GM12878 (cell line): ENCODE results near the gene ZNF544. TPM values are rescaled to one million over a fixed set of nuclear protein-coding genes. Genes with fewer than 3 reads are reported as not detected.
A peak's percentile ranks its signal among the peaks of the same experiment; 100 is the strongest.

Source experiments
- ATAC-seq: fragments of 200-7000 bp; cut with Tn5 transposase; 3 replicates; pipeline ENCODE4 v1.9.1; 2020; ENCODE audit warnings: mild to moderate bottlenecking, moderate library complexity
- BruUV-seq: library from RNA; stranded (reverse); fragments of 400-500 nt; replicated peaks from 2 replicates; lab custom pipeline; 2021; lab: Mats Ljungman, UMichigan
- CTCF ChIA-PET: fragments of 300-600 bp; sonication (Branson Sonifier 250); formaldehyde crosslinking; extraction: SDS; loops from one replicate; lab custom pipeline; 2021; ENCODE audit warnings: inconsistent platforms; lab: Yijun Ruan, JAX
- POLR2A ChIA-PET: fragments of 350-600 bp; formaldehyde crosslinking; extraction: SDS; loops from one replicate; lab custom pipeline; 2021; ENCODE audit warnings: inconsistent platforms; lab: Charles Lee
- RAD21 ChIA-PET: fragments of 300-600 bp; sonication (Branson Sonifier 250); formaldehyde crosslinking; loops from one replicate; lab custom pipeline; 2023; ENCODE audit warnings: antibody characterized with exemption; ENCODE audit not compliant: unreplicated experiment; lab: Charles Lee
- SMC1A ChIA-PET: fragments of 300-600 bp; sonication (Branson Sonifier 250); formaldehyde crosslinking; loops from one replicate; lab custom pipeline; 2023; ENCODE audit not compliant: unreplicated experiment, uncharacterized antibody; lab: Charles Lee
- DNase-seq: peaks from one replicate; pipeline ENCODE4 v3.0.0-alpha.2; 2011; ENCODE audit warnings: low read depth, low spot score
- FAIRE-seq: peaks from 3 replicates; lab custom pipeline; 2011; peaks lifted over from hg19 to GRCh38; lab: Jason Lieb, UNC
- H2AFZ ChIP-seq: 2 replicates; pipeline ENCODE4 v1.6.0; 2011; ENCODE audit warnings: low read depth, low read length, control low read depth; ENCODE audit not compliant: control insufficient read depth
- H3K27ac ChIP-seq: 2 replicates; pipeline ENCODE4 v1.5.1; 2011; ENCODE audit warnings: control low read depth; ENCODE audit not compliant: control insufficient read depth, insufficient read depth
- H3K27me3 ChIP-seq, 2 experiments: replicated peaks in 1 of 2; 2 replicates each; pipeline versions ENCODE4 v1.6.0 to v1.6.1; 2011; ENCODE audit warnings: low read length in 1 of 2; ENCODE audit not compliant: control insufficient read depth in 2 of 2, insufficient read depth in 2 of 2
- H3K36me3 ChIP-seq, 2 experiments: 2 replicates each; pipeline ENCODE4 v1.5.1; 2011; ENCODE audit warnings: low read length in 1 of 2; ENCODE audit not compliant: control insufficient read depth in 2 of 2, insufficient read depth in 2 of 2
- H3K4me1 ChIP-seq: 2 replicates; pipeline ENCODE4 v1.6.1; 2011; ENCODE audit warnings: mild to moderate bottlenecking, low read length, moderate library complexity, mixed read lengths; ENCODE audit not compliant: control insufficient read depth, insufficient read depth
- H3K4me2 ChIP-seq: 2 replicates; pipeline ENCODE4 v1.6.0; 2011; ENCODE audit warnings: control low read depth; ENCODE audit not compliant: control insufficient read depth, insufficient read depth
- H3K4me3 ChIP-seq: fragments of 200-600 bp; sonication (generic); 2 replicates; pipeline ENCODE4 v1.5.1; 2016
- H3K79me2 ChIP-seq: 2 replicates; pipeline ENCODE4 v1.6.0; 2011; ENCODE audit warnings: low read length; ENCODE audit not compliant: control insufficient read depth, insufficient read depth
- H3K9ac ChIP-seq: 2 replicates; pipeline ENCODE4 v1.8.0; 2011; ENCODE audit warnings: low read length, control low read depth, mixed read lengths; ENCODE audit not compliant: control insufficient read depth, insufficient read depth
- H3K9me3 ChIP-seq: replicated peaks from 3 replicates; pipeline ENCODE4 v1.5.1; 2011; ENCODE audit warnings: mild to moderate bottlenecking, low read length; ENCODE audit not compliant: control insufficient read depth, insufficient read depth
- H4K20me1 ChIP-seq: 2 replicates; pipeline ENCODE4 v1.6.0; 2011; ENCODE audit not compliant: control insufficient read depth, insufficient read depth
- CBFB ChIP-seq: IDR thresholded peaks from 2 replicates; pipeline ENCODE4 v1.6.1; 2016; ENCODE audit warnings: antibody characterized with exemption, low read depth
- CHD2 ChIP-seq: IDR thresholded peaks from 2 replicates; pipeline ENCODE4 v1.6.1; 2011; ENCODE audit warnings: low read depth, low read length, improper control_type of control experiment, borderline replicate concordance
- EZH2 ChIP-seq: IDR thresholded peaks from 2 replicates; pipeline ENCODE4 v1.6.1; 2012; ENCODE audit warnings: low read depth, mild to moderate bottlenecking, control low read depth, inconsistent platforms, low read length, borderline replicate concordance; ENCODE audit not compliant: control insufficient read depth
- GATAD2B ChIP-seq: fragments of 450-650 bp; conservative IDR thresholded peaks from 2 replicates; pipeline ENCODE4 v1.6.1; 2017; ENCODE audit warnings: low read depth, mild to moderate bottlenecking, moderate library complexity
- IKZF1 ChIP-seq: fragments of 450-650 bp; conservative IDR thresholded peaks from 2 replicates; pipeline ENCODE4 v1.6.1; 2017; ENCODE audit warnings: antibody characterized with exemption, mild to moderate bottlenecking
- LARP7 ChIP-seq: fragments of 450-650 bp; IDR thresholded peaks from 2 replicates; pipeline ENCODE4 v1.6.1; 2017; ENCODE audit warnings: mild to moderate bottlenecking
- MXI1 ChIP-seq: fragments of 150-350 bp; IDR thresholded peaks from 2 replicates; pipeline ENCODE4 v1.6.1; 2011; ENCODE audit warnings: low read depth, mild to moderate bottlenecking, inconsistent platforms, low read length, improper control_type of control experiment
- NBN ChIP-seq: fragments of 450-650 bp; IDR thresholded peaks from 2 replicates; pipeline ENCODE4 v1.6.1; 2016
- POLR2AphosphoS2 ChIP-seq: IDR thresholded peaks from 2 replicates; pipeline ENCODE4 v1.6.1; 2011; ENCODE audit warnings: low read depth, mild to moderate bottlenecking, low read length, improper control_type of control experiment, moderate library complexity
- SPI1 ChIP-seq: IDR thresholded peaks from 2 replicates; pipeline ENCODE4 v1.6.1; 2011; ENCODE audit warnings: low read depth, mild to moderate bottlenecking, low read length, moderate library complexity, borderline replicate concordance; ENCODE audit not compliant: insufficient read depth
- ZNF622 ChIP-seq: fragments of 450-650 bp; IDR thresholded peaks from 2 replicates; pipeline ENCODE4 v1.6.1; 2017; ENCODE audit warnings: mild to moderate bottlenecking, inconsistent platforms
- WGBS: methylation state at CpG from one replicate; pipeline ENCODE4 v1.1.6; 2016; ENCODE audit warnings: low lambda C conversion rate; ENCODE audit not compliant: insufficient replicate concordance, insufficient coverage; ENCODE audit errors: missing lambda C conversion rate; 5-methylcytosine and 5-hydroxymethylcytosine counted together
- in situ Hi-C: fragments of 300-500 bp; cut with MboI; formaldehyde crosslinking; loops from 9 replicates; pipeline ENCODE4 v1.14.3; 2018; ENCODE audit warnings: mixed read lengths
- intact Hi-C: fragments of 100-400 bp; cut with micrococcal nuclease; formaldehyde crosslinking; loops from one replicate; pipeline ENCODE4 v1.14.2; 2022; ENCODE audit not compliant: unreplicated experiment
- polyA plus RNA-seq, 11 experiments: library from polyadenylated mRNA; depleted of rRNA in 4 of 11; unstranded in 6 of 11; stranded (reverse) in 5 of 11; fragments of >200 nt; fragmentation: Nextera tagmentation in 4 of 11; fragmentation: Illumina TruSeq in 1 of 11; extraction: Ambion mirVana in 4 of 11; extraction: Trizol in 1 of 11; gene quantifications; 1 replicate in 1 of 11; 2 replicates in 10 of 11; pipeline versions ENCODE4 v1.2.1 to v1.2.3, GENCODE V29; 2011 to 2016; ENCODE audit warnings: inconsistent platforms in 2 of 11, missing spikeins in 2 of 11, low read depth in 1 of 11
- total RNA-seq, 4 experiments: library from RNA; depleted of rRNA in 3 of 4; stranded (reverse); fragments of >200 nt in 3 of 4; fragmentation: Illumina TruSeq in 1 of 4; extraction: Trizol in 1 of 4; gene quantifications; 2 replicates each; pipeline versions ENCODE4 v1.2.1 to v1.2.3, GENCODE V29; 2013 to 2021
- TF ChIP-seq, protein P1 (sequence below): fragments of 450-650 bp; IDR thresholded peaks from 2 replicates; pipeline ENCODE4 v1.6.1; 2017; ENCODE audit warnings: borderline replicate concordance
- TF ChIP-seq, protein P2 (sequence below): fragments of 450-650 bp; conservative IDR thresholded peaks from 2 replicates; pipeline ENCODE4 v1.6.1; 2017; ENCODE audit warnings: mild to moderate bottlenecking, moderate library complexity
- TF ChIP-seq, protein P3 (sequence below): IDR thresholded peaks from 2 replicates; pipeline ENCODE4 v1.6.1; 2012; ENCODE audit warnings: low read length, inconsistent platforms
- TF ChIP-seq, protein P4 (sequence below): IDR thresholded peaks from 2 replicates; pipeline ENCODE4 v1.6.1; 2012; ENCODE audit warnings: low read depth, low read length, improper control_type of control experiment

ZNF544 gene
- total and polyA plus RNA-seq, 10 of the 15 experiments (the other 5 are each of a cell fraction or from before 2014, with no cell fraction given), result 27.3 to 70.1 (median 42.6) TPM

DNA sequence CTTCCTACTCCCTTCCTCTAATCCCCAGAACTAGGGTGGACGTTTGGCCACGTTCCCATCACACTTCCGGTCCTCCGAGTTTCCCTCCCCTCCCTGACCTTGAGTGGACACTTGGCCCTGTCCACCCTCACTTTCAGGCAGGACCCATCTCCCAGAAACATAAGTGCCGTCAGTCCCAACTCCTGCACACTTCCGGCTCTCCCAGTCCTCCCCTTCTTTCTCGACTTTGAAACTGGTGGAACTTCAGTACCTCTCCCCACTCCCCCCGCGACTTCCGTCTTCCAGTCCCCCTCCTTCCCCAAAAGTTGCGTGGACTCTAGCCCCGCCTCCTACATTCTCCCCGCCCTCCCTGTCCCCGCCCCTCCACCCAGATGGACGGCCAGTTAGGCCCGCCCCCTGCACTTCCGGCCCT, 46.1 kb upstream of the ZNF544 start (continued):
- TF ChIP-seq POLR2AphosphoS2 (no peak), CHD2 (no peak), IKZF1 (no peak), NBN (0 out of 2 replicates have a peak, but pooled peaks have one; percentile 12)
- TF ChIP-seq, protein P1, sequence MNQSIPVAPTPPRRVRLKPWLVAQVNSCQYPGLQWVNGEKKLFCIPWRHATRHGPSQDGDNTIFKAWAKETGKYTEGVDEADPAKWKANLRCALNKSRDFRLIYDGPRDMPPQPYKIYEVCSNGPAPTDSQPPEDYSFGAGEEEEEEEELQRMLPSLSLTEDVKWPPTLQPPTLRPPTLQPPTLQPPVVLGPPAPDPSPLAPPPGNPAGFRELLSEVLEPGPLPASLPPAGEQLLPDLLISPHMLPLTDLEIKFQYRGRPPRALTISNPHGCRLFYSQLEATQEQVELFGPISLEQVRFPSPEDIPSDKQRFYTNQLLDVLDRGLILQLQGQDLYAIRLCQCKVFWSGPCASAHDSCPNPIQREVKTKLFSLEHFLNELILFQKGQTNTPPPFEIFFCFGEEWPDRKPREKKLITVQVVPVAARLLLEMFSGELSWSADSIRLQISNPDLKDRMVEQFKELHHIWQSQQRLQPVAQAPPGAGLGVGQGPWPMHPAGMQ, result no peak
- TF ChIP-seq, protein P2, sequence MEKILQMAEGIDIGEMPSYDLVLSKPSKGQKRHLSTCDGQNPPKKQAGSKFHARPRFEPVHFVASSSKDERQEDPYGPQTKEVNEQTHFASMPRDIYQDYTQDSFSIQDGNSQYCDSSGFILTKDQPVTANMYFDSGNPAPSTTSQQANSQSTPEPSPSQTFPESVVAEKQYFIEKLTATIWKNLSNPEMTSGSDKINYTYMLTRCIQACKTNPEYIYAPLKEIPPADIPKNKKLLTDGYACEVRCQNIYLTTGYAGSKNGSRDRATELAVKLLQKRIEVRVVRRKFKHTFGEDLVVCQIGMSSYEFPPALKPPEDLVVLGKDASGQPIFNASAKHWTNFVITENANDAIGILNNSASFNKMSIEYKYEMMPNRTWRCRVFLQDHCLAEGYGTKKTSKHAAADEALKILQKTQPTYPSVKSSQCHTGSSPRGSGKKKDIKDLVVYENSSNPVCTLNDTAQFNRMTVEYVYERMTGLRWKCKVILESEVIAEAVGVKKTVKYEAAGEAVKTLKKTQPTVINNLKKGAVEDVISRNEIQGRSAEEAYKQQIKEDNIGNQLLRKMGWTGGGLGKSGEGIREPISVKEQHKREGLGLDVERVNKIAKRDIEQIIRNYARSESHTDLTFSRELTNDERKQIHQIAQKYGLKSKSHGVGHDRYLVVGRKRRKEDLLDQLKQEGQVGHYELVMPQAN, result no peak

DNA sequence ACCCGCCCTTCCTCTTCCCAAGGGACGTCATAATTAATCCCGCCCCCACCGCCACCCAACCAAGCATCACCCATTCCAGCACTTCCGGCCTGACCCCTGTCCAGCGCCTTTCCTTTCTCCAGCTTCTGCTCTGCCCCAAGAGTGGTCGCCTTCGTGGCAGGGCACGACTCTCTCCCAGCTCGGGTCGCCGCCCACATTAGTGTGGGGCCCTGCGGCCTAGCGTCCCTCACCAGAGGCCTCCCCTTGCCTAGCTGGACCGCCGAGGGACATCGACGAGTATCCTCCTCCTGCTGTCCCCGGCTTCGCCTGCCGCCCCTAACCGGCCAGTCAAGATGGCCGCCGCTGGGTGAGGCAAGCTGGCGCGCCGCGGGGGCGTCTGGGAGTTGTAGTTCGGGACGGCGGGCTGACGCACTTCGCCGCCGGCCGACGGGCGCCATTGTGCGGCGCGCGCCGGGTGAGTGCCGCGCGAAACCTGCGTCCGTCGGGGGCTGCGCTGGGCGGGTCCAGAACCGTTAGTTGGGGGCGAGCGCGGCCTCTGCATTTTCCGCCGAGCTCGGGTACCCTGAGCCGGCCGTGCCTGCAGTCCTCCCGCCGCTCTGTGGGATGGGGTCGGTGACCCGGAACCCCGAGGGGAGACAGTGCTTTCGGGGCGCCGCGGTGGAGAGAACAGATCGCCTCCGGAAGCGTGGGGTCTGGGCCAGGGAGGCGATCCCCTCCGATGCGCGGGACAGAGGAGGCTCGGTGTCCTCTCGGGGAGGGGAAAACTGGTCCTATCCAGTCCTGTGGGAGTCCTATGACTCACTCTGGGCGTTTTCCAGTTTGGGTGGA, 45.5 kb upstream of the ZNF544 start, which contains the start of gene ZNF274:
ZNF274 (plus strand) TSS at position 73 of the 828 bp plus-strand sequence. CDS start 905 bp downstream, outside the sequence.
- ChIA-PET SMC1A (interaction anchor here (1.4 kb wide), 1 partner anchor 123 kb away, joined by 3 read pairs; no protein-coding TSS in a partner anchor), POLR2A (interaction anchor here (0.6 to 1.2 kb wide), 3 partner anchors 10 to 181 kb away, joined by 3 to 4 read pairs (median 3); no protein-coding TSS in a partner anchor), CTCF (interaction anchor here (0.9 to 1.4 kb wide), 4 partner anchors 12 to 335 kb away, joined by 3 to 4 read pairs (median 3); partner anchors contain the start of gene ZNF497), RAD21 (interaction anchor here (0.6 to 1.0 kb wide), 3 partner anchors 277 to 704 kb away, joined by 3 to 4 read pairs (median 3); partner anchors contain the start of gene ZBTB45)
- peak within 1 kb of the TSS; percentile 67 for H3K4me3 ChIP-seq
- H4K20me1 ChIP-seq, result no peaks in the 10 kb centered on the region
- peaks cover 10% of the 10 kb centered on the region for H3K4me1 ChIP-seq
- in situ Hi-C loops, result no loop called here
- H3K27ac ChIP-seq, result peak within 1 kb of the TSS; percentile 98
- H3K27me3 ChIP-seq, result no peaks in the 10 kb centered on the region
- peak within 1 kb of the TSS; percentile 91 for H3K9ac ChIP-seq
- H3K36me3 ChIP-seq, result peaks cover 0 to 11% of the 10 kb centered on the region in 2 experiments; a peak in 1 of 4 replicates
- H3K9me3 ChIP-seq, result peaks cover 47% of the 10 kb centered on the region
- intact Hi-C loops, result no loop called here
- peak within 1 kb of the TSS; percentile 93 for H2AFZ ChIP-seq
- ATAC-seq, result peak; percentile 96
- peak; percentile 68 for DNase-seq
- no TSS peak for BruUV-seq
- WGBS, result 1% methylated on average over 78 of the region's 80 CpGs
- peaks cover 8% of the 10 kb centered on the region for H3K79me2 ChIP-seq
- FAIRE-seq, result peak; percentile 78
- peak within 1 kb of the TSS; percentile 96 for H3K4me2 ChIP-seq
- TF ChIP-seq, protein P3, sequence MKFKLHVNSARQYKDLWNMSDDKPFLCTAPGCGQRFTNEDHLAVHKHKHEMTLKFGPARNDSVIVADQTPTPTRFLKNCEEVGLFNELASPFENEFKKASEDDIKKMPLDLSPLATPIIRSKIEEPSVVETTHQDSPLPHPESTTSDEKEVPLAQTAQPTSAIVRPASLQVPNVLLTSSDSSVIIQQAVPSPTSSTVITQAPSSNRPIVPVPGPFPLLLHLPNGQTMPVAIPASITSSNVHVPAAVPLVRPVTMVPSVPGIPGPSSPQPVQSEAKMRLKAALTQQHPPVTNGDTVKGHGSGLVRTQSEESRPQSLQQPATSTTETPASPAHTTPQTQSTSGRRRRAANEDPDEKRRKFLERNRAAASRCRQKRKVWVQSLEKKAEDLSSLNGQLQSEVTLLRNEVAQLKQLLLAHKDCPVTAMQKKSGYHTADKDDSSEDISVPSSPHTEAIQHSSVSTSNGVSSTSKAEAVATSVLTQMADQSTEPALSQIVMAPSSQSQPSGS, result no peak
- no peak for TF ChIP-seq EZH2
- no peak for TF ChIP-seq CBFB
- TF ChIP-seq ZNF622, result no peak
- TF ChIP-seq, protein P4, sequence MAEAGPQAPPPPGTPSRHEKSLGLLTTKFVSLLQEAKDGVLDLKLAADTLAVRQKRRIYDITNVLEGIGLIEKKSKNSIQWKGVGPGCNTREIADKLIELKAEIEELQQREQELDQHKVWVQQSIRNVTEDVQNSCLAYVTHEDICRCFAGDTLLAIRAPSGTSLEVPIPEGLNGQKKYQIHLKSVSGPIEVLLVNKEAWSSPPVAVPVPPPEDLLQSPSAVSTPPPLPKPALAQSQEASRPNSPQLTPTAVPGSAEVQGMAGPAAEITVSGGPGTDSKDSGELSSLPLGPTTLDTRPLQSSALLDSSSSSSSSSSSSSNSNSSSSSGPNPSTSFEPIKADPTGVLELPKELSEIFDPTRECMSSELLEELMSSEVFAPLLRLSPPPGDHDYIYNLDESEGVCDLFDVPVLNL, result no peak
- TF ChIP-seq SPI1, result no peak
- TF ChIP-seq GATAD2B, result peak; percentile 76
- peak; percentile 25; the same call in 1 of the 2 replicates for TF ChIP-seq MXI1
- TF ChIP-seq LARP7, result peak; percentile 85
- TF ChIP-seq NBN, result peak; percentile 87
